Liver (tissue), 9 donors: Measurements from ENCODE around the gene PAXX. TPM values are rescaled to one million over a fixed set of nuclear protein-coding genes. Genes with fewer than 3 reads are reported as not detected.

ENCODE experiments used
- DNase-seq: peaks from one replicate; pipeline ENCODE4 v3.0.0-alpha.2; 2017; ENCODE audit warnings: low spot score
- H3K27ac ChIP-seq, 2 donors: one replicate each; pipeline ENCODE4 v1.7.0; 2013; ENCODE audit warnings: inconsistent platforms in 2 of 2, low read length in 2 of 2, control low read depth in 1 of 2, low read depth in 1 of 2, mild to moderate bottlenecking in 1 of 2
- H3K27me3 ChIP-seq, 4 donors: one replicate each; pipeline versions ENCODE4 v1.6.1 to v1.7.0; 2013; ENCODE audit warnings: low read length in 3 of 4, inconsistent platforms in 1 of 4, mild to moderate bottlenecking in 1 of 4, moderate library complexity in 1 of 4; ENCODE audit not compliant: control insufficient read depth in 4 of 4, insufficient read depth in 4 of 4
- H3K36me3 ChIP-seq, 4 donors: one replicate each; pipeline versions ENCODE4 v1.6.1 to v1.7.0; 2013; ENCODE audit warnings: low read length in 3 of 4, mild to moderate bottlenecking in 3 of 4, low read depth in 1 of 4, moderate library complexity in 1 of 4; ENCODE audit not compliant: control insufficient read depth in 4 of 4, insufficient read depth in 3 of 4
- H3K4me1 ChIP-seq, 4 donors: one replicate each; pipeline versions ENCODE4 v1.6.1 to v1.7.0; 2013; ENCODE audit warnings: low read length in 3 of 4, mild to moderate bottlenecking in 3 of 4, moderate library complexity in 1 of 4; ENCODE audit not compliant: control insufficient read depth in 4 of 4, insufficient read depth in 4 of 4
- H3K4me3 ChIP-seq, 3 donors: one replicate each; pipeline versions ENCODE4 v1.6.1 to v1.7.0; 2013; ENCODE audit warnings: low read length in 3 of 3, control low read depth in 1 of 3, low read depth in 1 of 3, mild to moderate bottlenecking in 1 of 3
- H3K9ac ChIP-seq, 2 donors: one replicate each; pipeline ENCODE4 v1.7.0; 2013; ENCODE audit warnings: low read length in 2 of 2, mild to moderate bottlenecking in 2 of 2, moderate library complexity in 2 of 2, control low read depth in 1 of 2, low read depth in 1 of 2
- H3K9me3 ChIP-seq, 4 donors: one replicate each; pipeline versions ENCODE4 v1.6.1 to v1.7.0; 2013; ENCODE audit warnings: low read length in 3 of 4; ENCODE audit not compliant: control insufficient read depth in 4 of 4
- ATF3 ChIP-seq: IDR thresholded peaks from 2 replicates; pipeline ENCODE4 v1.6.1; 2016; ENCODE audit warnings: antibody characterized with exemption
- FOXA1 ChIP-seq: IDR thresholded peaks from 2 replicates; pipeline ENCODE4 v1.6.1; 2016; ENCODE audit warnings: antibody characterized with exemption
- FOXA2 ChIP-seq: IDR thresholded peaks from 2 replicates; pipeline ENCODE4 v1.6.1; 2016; ENCODE audit warnings: antibody characterized with exemption
- GABPA ChIP-seq, 2 donors: IDR thresholded peaks in 1 of 2; conservative IDR thresholded peaks in 1 of 2; 2 replicates each; pipeline ENCODE4 v1.6.1; 2016; ENCODE audit warnings: antibody characterized with exemption in 2 of 2, mild to moderate bottlenecking in 1 of 2, moderate library complexity in 1 of 2
- HNF4G ChIP-seq: IDR thresholded peaks from 2 replicates; pipeline ENCODE4 v1.6.1; 2016; ENCODE audit warnings: antibody characterized with exemption
- JUND ChIP-seq, 2 donors: IDR thresholded peaks; 2 replicates each; pipeline ENCODE4 v1.6.1; 2016; ENCODE audit warnings: antibody characterized with exemption in 2 of 2
- NR2F2 ChIP-seq: IDR thresholded peaks from 2 replicates; pipeline ENCODE4 v1.6.1; 2016; ENCODE audit warnings: antibody characterized with exemption
- RAD21 ChIP-seq, 2 donors: IDR thresholded peaks; 2 replicates each; pipeline ENCODE4 v1.6.1; 2016; ENCODE audit warnings: antibody characterized with exemption in 2 of 2, mild to moderate bottlenecking in 2 of 2
- REST ChIP-seq: IDR thresholded peaks from 2 replicates; pipeline ENCODE4 v1.6.1; 2016; ENCODE audit warnings: antibody characterized with exemption, mild to moderate bottlenecking
- RXRA ChIP-seq, 2 donors: IDR thresholded peaks; 2 replicates each; pipeline ENCODE4 v1.6.1; 2017 to 2018; ENCODE audit warnings: antibody characterized with exemption in 2 of 2, mild to moderate bottlenecking in 1 of 2
- SP1 ChIP-seq: IDR thresholded peaks from 2 replicates; pipeline ENCODE4 v1.6.1; 2018; ENCODE audit warnings: antibody characterized with exemption, mild to moderate bottlenecking
- TAF1 ChIP-seq: conservative IDR thresholded peaks from 2 replicates; pipeline ENCODE4 v1.6.1; 2016; ENCODE audit warnings: antibody characterized with exemption, mild to moderate bottlenecking
- YY1 ChIP-seq: IDR thresholded peaks from 2 replicates; pipeline ENCODE4 v1.6.1; 2016; ENCODE audit warnings: antibody characterized with exemption, mild to moderate bottlenecking
- WGBS: extraction: QIAGEN DNeasy Blood & Tissue Kit; methylation state at CpG from one replicate; pipeline ENCODE4 v1.1.7; 2013; 5-methylcytosine and 5-hydroxymethylcytosine counted together
- polyA plus RNA-seq, 2 donors: library from polyadenylated mRNA; stranded (reverse) in 1 of 2; unstranded in 1 of 2; fragments of 200-250 nt in 1 of 2; fragments of >200 nt in 1 of 2; fragmentation: Nextera tagmentation in 1 of 2; extraction: Ambion mirVana in 1 of 2; gene quantifications; one replicate each; pipeline versions ENCODE4 v1.2.1 to v1.2.3, GENCODE V29; 2013 to 2015
- total RNA-seq, 2 donors: library from RNA; depleted of rRNA; stranded (reverse); fragments of >200 nt; gene quantifications; one replicate each; pipeline ENCODE4 v1.2.3, GENCODE V29; 2014
- TF ChIP-seq, protein P1 (sequence below): IDR thresholded peaks from 2 replicates; pipeline ENCODE4 v1.6.1; 2016; ENCODE audit warnings: antibody characterized with exemption
- TF ChIP-seq, protein P2 (sequence below): IDR thresholded peaks from 2 replicates; pipeline ENCODE4 v1.6.1; 2016; ENCODE audit warnings: antibody characterized with exemption
- TF ChIP-seq, protein P3 (sequence below): fragments of 150-350 bp; IDR thresholded peaks from 2 replicates; pipeline ENCODE4 v1.5.1; 2017; ENCODE audit warnings: improper control_type of control experiment, low read depth, low read length; ENCODE audit not compliant: missing input control
- donor health status: healthy.
- donor health status: healthy.
- donor health status: healthy.
- donor health status: healthy.
- donor health status: healthy.

Gene PAXX
- total and polyA plus RNA-seq, 4 donors = 7.3 to 34.1 (median 19.2) TPM

DNA sequence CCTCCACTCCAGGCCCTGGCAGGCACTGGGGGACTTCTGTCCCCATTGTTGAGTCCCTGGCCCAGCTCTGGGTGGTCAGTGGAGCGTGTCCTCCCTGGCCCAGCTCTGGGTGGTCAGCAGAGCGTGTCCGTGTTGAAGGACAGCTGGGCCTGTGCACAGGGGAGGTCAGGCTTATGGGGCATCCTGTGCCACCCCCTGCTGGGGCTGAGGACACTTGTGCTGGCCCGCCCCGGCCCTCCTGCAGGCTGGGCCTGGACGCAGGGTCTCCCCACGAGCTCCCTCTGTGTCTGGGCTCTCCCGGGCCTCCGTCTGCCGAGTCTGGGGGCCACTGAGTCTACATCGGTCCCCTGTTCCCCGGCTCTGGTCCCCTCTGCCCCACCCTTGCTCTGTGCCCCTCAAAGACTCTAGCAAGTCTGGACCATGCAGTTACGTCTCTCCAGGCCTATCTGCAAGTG is 15.6 kb downstream of the PAXX start:
- DNase-seq = no peak
- 95% methylated on average over 13 of the region's 13 CpGs for WGBS
- Histone ChIP-seq H3K36me3 (peaks cover 0 to 19% (median 8%) of the 10 kb centered on the region in 4 donors), H3K27ac (no peak overlapping the region), H3K9ac (no peak overlapping the region), H3K4me1 (no peaks in the 10 kb centered on the region), H3K27me3 (no peaks in the 10 kb centered on the region), H3K4me3 (no peak overlapping the region), H3K9me3 (no peaks in the 10 kb centered on the region)
- TF ChIP-seq TAF1 (no peak), NR2F2 (no peak), SP1 (no peak), GABPA (IDR thresholded peaks at IDR 0.05 in 1 of 2, conservative IDR thresholded peaks at IDR 0.05 in 1 of 2) (no peak), YY1 (no peak), FOXA2 (no peak), RAD21 (IDR thresholded peaks at IDR 0.05) (no peak), JUND (IDR thresholded peaks at IDR 0.05) (no peak), FOXA1 (no peak), REST (no peak), ATF3 (no peak), RXRA (IDR thresholded peaks at IDR 0.05) (no peak), HNF4G (no peak)
- TF ChIP-seq, protein P1, sequence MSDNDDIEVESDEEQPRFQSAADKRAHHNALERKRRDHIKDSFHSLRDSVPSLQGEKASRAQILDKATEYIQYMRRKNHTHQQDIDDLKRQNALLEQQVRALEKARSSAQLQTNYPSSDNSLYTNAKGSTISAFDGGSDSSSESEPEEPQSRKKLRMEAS = no peak
- TF ChIP-seq, protein P2, sequence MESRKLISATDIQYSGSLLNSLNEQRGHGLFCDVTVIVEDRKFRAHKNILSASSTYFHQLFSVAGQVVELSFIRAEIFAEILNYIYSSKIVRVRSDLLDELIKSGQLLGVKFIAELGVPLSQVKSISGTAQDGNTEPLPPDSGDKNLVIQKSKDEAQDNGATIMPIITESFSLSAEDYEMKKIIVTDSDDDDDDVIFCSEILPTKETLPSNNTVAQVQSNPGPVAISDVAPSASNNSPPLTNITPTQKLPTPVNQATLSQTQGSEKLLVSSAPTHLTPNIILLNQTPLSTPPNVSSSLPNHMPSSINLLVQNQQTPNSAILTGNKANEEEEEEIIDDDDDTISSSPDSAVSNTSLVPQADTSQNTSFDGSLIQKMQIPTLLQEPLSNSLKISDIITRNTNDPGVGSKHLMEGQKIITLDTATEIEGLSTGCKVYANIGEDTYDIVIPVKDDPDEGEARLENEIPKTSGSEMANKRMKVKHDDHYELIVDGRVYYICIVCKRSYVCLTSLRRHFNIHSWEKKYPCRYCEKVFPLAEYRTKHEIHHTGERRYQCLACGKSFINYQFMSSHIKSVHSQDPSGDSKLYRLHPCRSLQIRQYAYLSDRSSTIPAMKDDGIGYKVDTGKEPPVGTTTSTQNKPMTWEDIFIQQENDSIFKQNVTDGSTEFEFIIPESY = no peak
- TF ChIP-seq, protein P3, sequence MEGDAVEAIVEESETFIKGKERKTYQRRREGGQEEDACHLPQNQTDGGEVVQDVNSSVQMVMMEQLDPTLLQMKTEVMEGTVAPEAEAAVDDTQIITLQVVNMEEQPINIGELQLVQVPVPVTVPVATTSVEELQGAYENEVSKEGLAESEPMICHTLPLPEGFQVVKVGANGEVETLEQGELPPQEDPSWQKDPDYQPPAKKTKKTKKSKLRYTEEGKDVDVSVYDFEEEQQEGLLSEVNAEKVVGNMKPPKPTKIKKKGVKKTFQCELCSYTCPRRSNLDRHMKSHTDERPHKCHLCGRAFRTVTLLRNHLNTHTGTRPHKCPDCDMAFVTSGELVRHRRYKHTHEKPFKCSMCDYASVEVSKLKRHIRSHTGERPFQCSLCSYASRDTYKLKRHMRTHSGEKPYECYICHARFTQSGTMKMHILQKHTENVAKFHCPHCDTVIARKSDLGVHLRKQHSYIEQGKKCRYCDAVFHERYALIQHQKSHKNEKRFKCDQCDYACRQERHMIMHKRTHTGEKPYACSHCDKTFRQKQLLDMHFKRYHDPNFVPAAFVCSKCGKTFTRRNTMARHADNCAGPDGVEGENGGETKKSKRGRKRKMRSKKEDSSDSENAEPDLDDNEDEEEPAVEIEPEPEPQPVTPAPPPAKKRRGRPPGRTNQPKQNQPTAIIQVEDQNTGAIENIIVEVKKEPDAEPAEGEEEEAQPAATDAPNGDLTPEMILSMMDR = no peak

DNA sequence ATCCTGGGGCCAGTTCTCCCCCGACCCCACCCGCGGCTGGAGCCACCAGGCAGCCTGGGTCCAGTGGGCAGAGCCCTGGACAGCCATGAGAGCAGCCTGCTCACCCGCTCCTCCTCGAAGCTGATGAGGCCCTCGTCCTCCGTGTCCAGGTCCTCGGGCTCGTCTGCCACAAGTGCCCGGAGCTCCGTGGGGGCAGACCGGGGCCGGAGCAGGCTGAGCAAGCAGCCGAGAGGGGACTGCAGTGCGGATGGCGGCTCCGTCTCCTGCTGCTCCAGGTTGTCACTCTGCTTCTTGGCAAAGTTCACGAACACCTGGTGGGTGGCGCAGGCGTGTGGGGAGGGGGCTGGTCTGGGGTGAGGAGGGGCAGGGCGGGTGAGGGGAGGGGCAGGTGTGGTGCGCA is 16.1 kb downstream of the PAXX start:
- H3K4me3 ChIP-seq = no peak overlapping the region
- peaks cover 0 to 20% (median 10%) of the 10 kb centered on the region in 4 donors for H3K36me3 ChIP-seq
- H3K27ac ChIP-seq = no peak overlapping the region
- H3K9ac ChIP-seq = no peak overlapping the region
- WGBS = 84% methylated on average over 22 of the region's 22 CpGs
- no peaks in the 10 kb centered on the region for H3K27me3 ChIP-seq
- H3K4me1 ChIP-seq = no peaks in the 10 kb centered on the region
- DNase-seq = no peak
- no peaks in the 10 kb centered on the region for H3K9me3 ChIP-seq
- no peak for TF ChIP-seq RXRA (IDR thresholded peaks at IDR 0.05)
- TF ChIP-seq, protein P3 = no peak
- no peak for TF ChIP-seq HNF4G
- TF ChIP-seq GABPA (IDR thresholded peaks at IDR 0.05 in 1 of 2, conservative IDR thresholded peaks at IDR 0.05 in 1 of 2) = no peak
- TF ChIP-seq REST = no peak
- no peak for TF ChIP-seq ATF3
- TF ChIP-seq NR2F2 = no peak
